ENCODE data around the gene ZNF91.

The ZNF91 gene

DNA sequence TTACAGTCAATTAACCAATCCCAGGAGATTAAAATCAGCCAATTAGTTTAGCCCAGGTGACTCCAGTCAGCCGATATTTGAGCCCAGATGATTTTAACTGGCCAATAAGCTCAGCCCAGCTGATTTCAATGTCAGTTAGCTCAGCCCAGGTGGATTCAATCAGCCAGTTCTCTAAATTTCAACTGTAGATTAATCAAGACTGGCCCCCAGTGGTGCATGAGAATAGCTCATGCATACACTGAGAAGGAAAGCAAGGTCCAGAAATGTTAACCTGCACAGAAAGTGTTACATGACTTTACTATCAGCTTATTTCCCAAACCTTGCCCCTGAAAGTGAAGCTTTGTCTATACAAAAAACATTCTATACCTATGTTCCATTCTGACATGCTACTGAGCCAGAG lies 89.7 kb downstream of the ZNF91 start (continued):
- TF ChIP-seq ZNF645 (tag by site-specific recombination; IDR thresholded peaks at IDR 0.05) (no peak), GLI2 (tag by site-specific recombination; IDR thresholded peaks at IDR 0.05; ENCODE audit: borderline replicate concordance, low read depth) (no peak), ZNF16 (tag by site-specific recombination; IDR thresholded peaks at IDR 0.05; ENCODE audit: low read depth) (no peak)
- TF ChIP-seq, protein P1, sequence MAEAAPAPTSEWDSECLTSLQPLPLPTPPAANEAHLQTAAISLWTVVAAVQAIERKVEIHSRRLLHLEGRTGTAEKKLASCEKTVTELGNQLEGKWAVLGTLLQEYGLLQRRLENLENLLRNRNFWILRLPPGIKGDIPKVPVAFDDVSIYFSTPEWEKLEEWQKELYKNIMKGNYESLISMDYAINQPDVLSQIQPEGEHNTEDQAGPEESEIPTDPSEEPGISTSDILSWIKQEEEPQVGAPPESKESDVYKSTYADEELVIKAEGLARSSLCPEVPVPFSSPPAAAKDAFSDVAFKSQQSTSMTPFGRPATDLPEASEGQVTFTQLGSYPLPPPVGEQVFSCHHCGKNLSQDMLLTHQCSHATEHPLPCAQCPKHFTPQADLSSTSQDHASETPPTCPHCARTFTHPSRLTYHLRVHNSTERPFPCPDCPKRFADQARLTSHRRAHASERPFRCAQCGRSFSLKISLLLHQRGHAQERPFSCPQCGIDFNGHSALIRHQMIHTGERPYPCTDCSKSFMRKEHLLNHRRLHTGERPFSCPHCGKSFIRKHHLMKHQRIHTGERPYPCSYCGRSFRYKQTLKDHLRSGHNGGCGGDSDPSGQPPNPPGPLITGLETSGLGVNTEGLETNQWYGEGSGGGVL (tag by site-specific recombination; IDR thresholded peaks at IDR 0.05): no peak

GRCh38 chr19:23304238-23304637 lies 91.0 kb downstream of the ZNF91 start:
- POLR2A ChIA-PET: no interaction called here
- H3K27ac ChIP-seq (ENCODE audit: extremely low read depth, low read depth, low read length): no peak overlapping the region

GRCh38 chr19:23294141-23294540 lies 101.1 kb downstream of the ZNF91 start:
- H3K27ac ChIP-seq (ENCODE audit: extremely low read depth, low read depth, low read length): no peak overlapping the region
- no peaks in the 10 kb centered on the region for H3K4me1 ChIP-seq (ENCODE audit: control insufficient read depth, insufficient read depth, low read length)
- CTCF ChIA-PET: no interaction called here
- H3K4me3 ChIP-seq (ENCODE audit: low read depth, low read length): no peak overlapping the region
- H3K36me3 ChIP-seq (ENCODE audit: control insufficient read depth in 2 of 2, insufficient read depth in 1 of 2, low read length in 2 of 2): no peaks in the 10 kb centered on the region
- POLR2A ChIA-PET: no interaction called here
- no peaks in the 10 kb centered on the region for H3K9me3 ChIP-seq (ENCODE audit: control insufficient read depth, insufficient read depth, low read depth, low read length)
- TF ChIP-seq ZNF585B (tag by site-specific recombination; IDR thresholded peaks at IDR 0.05) (no peak), YY1 (tag by site-specific recombination; IDR thresholded peaks at IDR 0.05) (no peak), SCRT2 (tag by site-specific recombination; IDR thresholded peaks at IDR 0.05) (no peak), ZNF776 (tag by site-specific recombination; IDR thresholded peaks at IDR 0.05; ENCODE audit: borderline replicate concordance) (no peak), ZNF513 (tag by site-specific recombination; IDR thresholded peaks at IDR 0.05) (no peak), PRDM1 (tag by site-specific recombination; IDR thresholded peaks at IDR 0.05) (no peak), ZBTB6 (tag by site-specific recombination; IDR thresholded peaks at IDR 0.05) (no peak), ZBTB17 (tag by site-specific recombination; IDR thresholded peaks at IDR 0.05) (no peak), ZNF555 (tag by site-specific recombination; conservative IDR thresholded peaks at IDR 0.05) (no peak), ZNF155 (tag by site-specific recombination; IDR thresholded peaks at IDR 0.05) (no peak), ZEB2 (tag by site-specific recombination; IDR thresholded peaks at IDR 0.05) (no peak), SP2 (tag by site-specific recombination; IDR thresholded peaks at IDR 0.05) (no peak), ZNF837 (tag by site-specific recombination; IDR thresholded peaks at IDR 0.05) (no peak), ZNF785 (tag by site-specific recombination; IDR thresholded peaks at IDR 0.05) (no peak), ZNF670 (tag by site-specific recombination; IDR thresholded peaks at IDR 0.05; ENCODE audit: low read depth) (no peak), ZFHX2 (tag by site-specific recombination; conservative IDR thresholded peaks at IDR 0.05) (no peak)
- TF ChIP-seq, protein P2, sequence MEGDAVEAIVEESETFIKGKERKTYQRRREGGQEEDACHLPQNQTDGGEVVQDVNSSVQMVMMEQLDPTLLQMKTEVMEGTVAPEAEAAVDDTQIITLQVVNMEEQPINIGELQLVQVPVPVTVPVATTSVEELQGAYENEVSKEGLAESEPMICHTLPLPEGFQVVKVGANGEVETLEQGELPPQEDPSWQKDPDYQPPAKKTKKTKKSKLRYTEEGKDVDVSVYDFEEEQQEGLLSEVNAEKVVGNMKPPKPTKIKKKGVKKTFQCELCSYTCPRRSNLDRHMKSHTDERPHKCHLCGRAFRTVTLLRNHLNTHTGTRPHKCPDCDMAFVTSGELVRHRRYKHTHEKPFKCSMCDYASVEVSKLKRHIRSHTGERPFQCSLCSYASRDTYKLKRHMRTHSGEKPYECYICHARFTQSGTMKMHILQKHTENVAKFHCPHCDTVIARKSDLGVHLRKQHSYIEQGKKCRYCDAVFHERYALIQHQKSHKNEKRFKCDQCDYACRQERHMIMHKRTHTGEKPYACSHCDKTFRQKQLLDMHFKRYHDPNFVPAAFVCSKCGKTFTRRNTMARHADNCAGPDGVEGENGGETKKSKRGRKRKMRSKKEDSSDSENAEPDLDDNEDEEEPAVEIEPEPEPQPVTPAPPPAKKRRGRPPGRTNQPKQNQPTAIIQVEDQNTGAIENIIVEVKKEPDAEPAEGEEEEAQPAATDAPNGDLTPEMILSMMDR (tag by site-specific recombination; IDR thresholded peaks at IDR 0.05): no peak

More at GRCh38 chr19:23304238-23304637, 91.0 kb downstream of the ZNF91 start:
- TF ChIP-seq ZNF155 (tag by site-specific recombination; IDR thresholded peaks at IDR 0.05) (no peak), ZNF266 (tag by site-specific recombination; IDR thresholded peaks at IDR 0.05; ENCODE audit: low read depth) (no peak), ZFP3 (tag by site-specific recombination; IDR thresholded peaks at IDR 0.05; ENCODE audit: low read depth) (no peak), ZBTB1 (tag by site-specific recombination; IDR thresholded peaks at IDR 0.05) (no peak), ZNF214 (tag by site-specific recombination; IDR thresholded peaks at IDR 0.05; ENCODE audit: borderline replicate concordance) (no peak), ZBTB8A (tag by site-specific recombination; IDR thresholded peaks at IDR 0.05) (no peak), ZNF24 (tag by site-specific recombination; IDR thresholded peaks at IDR 0.05) (no peak)
- TF ChIP-seq, protein P3, sequence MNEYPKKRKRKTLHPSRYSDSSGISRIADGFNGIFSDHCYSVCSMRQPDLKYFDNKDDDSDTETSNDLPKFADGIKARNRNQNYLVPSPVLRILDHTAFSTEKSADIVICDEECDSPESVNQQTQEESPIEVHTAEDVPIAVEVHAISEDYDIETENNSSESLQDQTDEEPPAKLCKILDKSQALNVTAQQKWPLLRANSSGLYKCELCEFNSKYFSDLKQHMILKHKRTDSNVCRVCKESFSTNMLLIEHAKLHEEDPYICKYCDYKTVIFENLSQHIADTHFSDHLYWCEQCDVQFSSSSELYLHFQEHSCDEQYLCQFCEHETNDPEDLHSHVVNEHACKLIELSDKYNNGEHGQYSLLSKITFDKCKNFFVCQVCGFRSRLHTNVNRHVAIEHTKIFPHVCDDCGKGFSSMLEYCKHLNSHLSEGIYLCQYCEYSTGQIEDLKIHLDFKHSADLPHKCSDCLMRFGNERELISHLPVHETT (tag by site-specific recombination; IDR thresholded peaks at IDR 0.05): no peak
- CTCF ChIA-PET: no interaction called here
- H3K9me3 ChIP-seq (ENCODE audit: control insufficient read depth, insufficient read depth, low read depth, low read length): no peaks in the 10 kb centered on the region
- no peak overlapping the region for H3K4me3 ChIP-seq (ENCODE audit: low read depth, low read length)
- H3K36me3 ChIP-seq (ENCODE audit: control insufficient read depth in 2 of 2, insufficient read depth in 1 of 2, low read length in 2 of 2): no peaks in the 10 kb centered on the region
- no peaks in the 10 kb centered on the region for H3K4me1 ChIP-seq (ENCODE audit: control insufficient read depth, insufficient read depth, low read length)

Data from HEK293 (cell line).